Vagina (tissue), 2 donors: Measurements from ENCODE around the gene CSF3R. TPM values are rescaled to one million over a fixed set of nuclear protein-coding genes. Genes with fewer than 3 reads are reported as not detected.

Experiments used
- DNase-seq, 2 donors: peaks; one replicate each; pipeline ENCODE4 v3.0.0-alpha.2; 2017; ENCODE audit errors: extremely low spot score in 2 of 2
- H3K27ac ChIP-seq: fragments of 200-600 bp; sonication (generic); one replicate; pipeline ENCODE4 v1.5.1; 2019
- H3K27me3 ChIP-seq: fragments of 200-600 bp; sonication (generic); one replicate; pipeline ENCODE4 v1.5.1; 2019
- H3K36me3 ChIP-seq, 2 donors: fragments of 200-600 bp; sonication (generic); one replicate each; pipeline ENCODE4 v1.5.1; 2017 to 2019
- H3K4me1 ChIP-seq: fragments of 200-600 bp; sonication (generic); one replicate; pipeline ENCODE4 v1.5.1; 2019
- H3K4me3 ChIP-seq, 2 donors: fragments of 200-600 bp; sonication (generic); 1 replicate in 1 of 2; 2 replicates in 1 of 2; pipeline ENCODE4 v1.5.1; 2016 to 2019
- H3K9me3 ChIP-seq: fragments of 200-600 bp; sonication (generic); one replicate; pipeline ENCODE4 v1.5.1; 2019
- POLR2A ChIP-seq, 2 donors: fragments of 450-650 bp; IDR thresholded peaks; one replicate each; pipeline ENCODE4 v1.6.1; 2017; ENCODE audit warnings: antibody characterized with exemption in 2 of 2, mild to moderate bottlenecking in 2 of 2, moderate library complexity in 2 of 2
- POLR2AphosphoS5 ChIP-seq, 2 donors: sonication (generic); formaldehyde crosslinking; IDR thresholded peaks; one replicate each; pipeline ENCODE4 v1.9.0; 2017; ENCODE audit warnings: antibody characterized with exemption in 2 of 2, mild to moderate bottlenecking in 2 of 2, low read depth in 1 of 2; ENCODE audit not compliant: insufficient read depth in 1 of 2
- intact Hi-C: fragments of 100-400 bp; cut with DNase I; formaldehyde crosslinking; loops from one replicate; pipeline ENCODE4 v1.15.1; 2023
- total RNA-seq: library from RNA; depleted of rRNA; stranded (reverse); fragments of >200 nt; gene quantifications from one replicate; pipeline ENCODE4 v1.2.3, GENCODE V29; 2016
- TF ChIP-seq, protein P1 (sequence below), 3 experiments: fragments of 450-650 bp in 2 of 3; fragments of 200-600 bp in 1 of 3; sonication (generic) in 1 of 3; IDR thresholded peaks; one replicate each; pipeline ENCODE4 v1.5.1; 2017 to 2019; ENCODE audit warnings: antibody characterized with exemption in 3 of 3, mild to moderate bottlenecking in 2 of 3, moderate library complexity in 2 of 3

The CSF3R gene
- total RNA-seq, 1 donor from 2014 or later: 8.8 TPM

DNA sequence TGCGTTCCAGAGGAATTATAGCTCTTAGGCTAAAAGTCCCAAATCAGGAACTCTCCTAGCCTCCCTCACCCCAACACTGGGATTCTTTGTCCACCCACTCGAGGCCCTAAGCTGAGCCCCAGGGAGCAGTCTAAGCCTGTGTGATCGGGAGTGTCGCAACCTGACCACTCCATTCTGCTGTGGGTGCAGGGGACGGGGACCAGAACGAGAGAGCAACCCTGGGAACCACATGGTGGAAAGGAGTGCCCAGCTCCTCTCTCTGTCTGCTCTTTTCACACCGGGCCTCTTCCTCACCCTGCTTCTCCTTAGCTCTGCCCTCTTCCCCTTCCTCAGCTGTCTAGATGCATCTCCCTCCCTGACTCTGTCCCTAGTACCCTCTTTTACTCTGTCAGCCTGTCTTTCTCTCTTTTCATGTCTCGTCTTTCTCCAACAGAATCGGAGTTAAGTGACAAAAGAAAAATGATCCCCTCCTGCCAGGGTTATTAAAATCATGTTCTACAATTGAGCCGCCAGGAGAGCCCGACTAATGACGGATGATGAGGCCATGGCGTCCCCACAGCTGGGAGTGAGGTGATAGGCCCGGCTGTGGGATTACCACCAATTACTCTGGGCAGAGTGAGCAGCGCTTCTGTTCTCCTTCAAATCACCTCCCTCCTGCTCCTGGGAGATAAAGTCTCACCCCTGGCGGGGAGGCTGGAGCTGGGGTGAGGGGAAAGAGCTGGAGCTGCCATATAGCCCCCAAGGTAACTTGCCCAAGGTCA, 34.5 kb upstream of the CSF3R start:
- no peak for DNase-seq
- Histone ChIP-seq H3K27me3 (no peaks in the 10 kb centered on the region), H3K27ac (no peak overlapping the region), H3K4me1 (no peaks in the 10 kb centered on the region), H3K9me3 (no peaks in the 10 kb centered on the region), H3K4me3 (no peak overlapping the region), H3K36me3 (no peaks in the 10 kb centered on the region)
- no peak for TF ChIP-seq POLR2AphosphoS5 (IDR thresholded peaks at IDR 0.05; ENCODE audit: insufficient read depth in 1 of 2, low read depth in 1 of 2)
- TF ChIP-seq, protein P1, sequence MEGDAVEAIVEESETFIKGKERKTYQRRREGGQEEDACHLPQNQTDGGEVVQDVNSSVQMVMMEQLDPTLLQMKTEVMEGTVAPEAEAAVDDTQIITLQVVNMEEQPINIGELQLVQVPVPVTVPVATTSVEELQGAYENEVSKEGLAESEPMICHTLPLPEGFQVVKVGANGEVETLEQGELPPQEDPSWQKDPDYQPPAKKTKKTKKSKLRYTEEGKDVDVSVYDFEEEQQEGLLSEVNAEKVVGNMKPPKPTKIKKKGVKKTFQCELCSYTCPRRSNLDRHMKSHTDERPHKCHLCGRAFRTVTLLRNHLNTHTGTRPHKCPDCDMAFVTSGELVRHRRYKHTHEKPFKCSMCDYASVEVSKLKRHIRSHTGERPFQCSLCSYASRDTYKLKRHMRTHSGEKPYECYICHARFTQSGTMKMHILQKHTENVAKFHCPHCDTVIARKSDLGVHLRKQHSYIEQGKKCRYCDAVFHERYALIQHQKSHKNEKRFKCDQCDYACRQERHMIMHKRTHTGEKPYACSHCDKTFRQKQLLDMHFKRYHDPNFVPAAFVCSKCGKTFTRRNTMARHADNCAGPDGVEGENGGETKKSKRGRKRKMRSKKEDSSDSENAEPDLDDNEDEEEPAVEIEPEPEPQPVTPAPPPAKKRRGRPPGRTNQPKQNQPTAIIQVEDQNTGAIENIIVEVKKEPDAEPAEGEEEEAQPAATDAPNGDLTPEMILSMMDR (IDR thresholded peaks at IDR 0.05): no peak
- no peak for TF ChIP-seq POLR2A (IDR thresholded peaks at IDR 0.05)
- intact Hi-C loops: no loop called here

DNA sequence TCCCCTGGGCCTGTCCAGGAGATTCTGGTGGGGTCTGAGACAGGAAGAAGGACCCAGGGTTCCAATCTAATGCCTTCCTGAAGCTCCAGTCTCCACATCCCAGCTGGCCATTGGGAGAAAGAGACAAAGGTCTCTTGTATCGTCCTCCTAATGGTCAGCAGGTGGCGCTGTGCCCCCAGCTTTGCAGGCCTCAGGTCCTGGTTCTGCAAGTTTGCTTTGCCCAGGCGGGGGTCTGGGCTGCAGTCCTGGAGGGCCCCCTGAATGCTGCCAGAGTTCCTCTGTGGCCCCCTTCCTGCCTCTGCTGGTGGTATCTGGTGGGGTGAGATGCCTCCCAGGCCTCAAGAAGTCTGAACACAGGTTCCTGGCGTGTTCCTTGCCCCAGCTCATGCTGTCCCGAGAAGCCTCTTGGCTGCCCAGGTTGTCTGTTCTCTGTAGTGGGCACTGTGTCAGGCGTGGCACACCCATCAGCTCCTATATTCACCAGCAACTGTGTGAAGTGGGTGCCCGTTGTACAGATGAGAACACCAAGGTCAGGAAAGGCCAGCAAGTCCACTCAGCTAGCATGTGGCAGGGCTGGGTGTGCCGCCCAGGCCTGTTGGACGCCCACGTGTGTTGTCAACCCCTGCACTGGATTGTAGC, 33.8 kb upstream of the CSF3R start:
- TF ChIP-seq, protein P1 (IDR thresholded peaks at IDR 0.05): peak in 1 of 3 experiments; percentile 20
- TF ChIP-seq POLR2AphosphoS5 (IDR thresholded peaks at IDR 0.05; ENCODE audit: insufficient read depth in 1 of 2, low read depth in 1 of 2): no peak
- Histone ChIP-seq H3K4me1 (no peaks in the 10 kb centered on the region), H3K36me3 (no peaks in the 10 kb centered on the region), H3K4me3 (no peak overlapping the region), H3K27ac (no peak overlapping the region), H3K9me3 (no peaks in the 10 kb centered on the region), H3K27me3 (no peaks in the 10 kb centered on the region)
- intact Hi-C loops: no loop called here
- DNase-seq: no peak

DNA sequence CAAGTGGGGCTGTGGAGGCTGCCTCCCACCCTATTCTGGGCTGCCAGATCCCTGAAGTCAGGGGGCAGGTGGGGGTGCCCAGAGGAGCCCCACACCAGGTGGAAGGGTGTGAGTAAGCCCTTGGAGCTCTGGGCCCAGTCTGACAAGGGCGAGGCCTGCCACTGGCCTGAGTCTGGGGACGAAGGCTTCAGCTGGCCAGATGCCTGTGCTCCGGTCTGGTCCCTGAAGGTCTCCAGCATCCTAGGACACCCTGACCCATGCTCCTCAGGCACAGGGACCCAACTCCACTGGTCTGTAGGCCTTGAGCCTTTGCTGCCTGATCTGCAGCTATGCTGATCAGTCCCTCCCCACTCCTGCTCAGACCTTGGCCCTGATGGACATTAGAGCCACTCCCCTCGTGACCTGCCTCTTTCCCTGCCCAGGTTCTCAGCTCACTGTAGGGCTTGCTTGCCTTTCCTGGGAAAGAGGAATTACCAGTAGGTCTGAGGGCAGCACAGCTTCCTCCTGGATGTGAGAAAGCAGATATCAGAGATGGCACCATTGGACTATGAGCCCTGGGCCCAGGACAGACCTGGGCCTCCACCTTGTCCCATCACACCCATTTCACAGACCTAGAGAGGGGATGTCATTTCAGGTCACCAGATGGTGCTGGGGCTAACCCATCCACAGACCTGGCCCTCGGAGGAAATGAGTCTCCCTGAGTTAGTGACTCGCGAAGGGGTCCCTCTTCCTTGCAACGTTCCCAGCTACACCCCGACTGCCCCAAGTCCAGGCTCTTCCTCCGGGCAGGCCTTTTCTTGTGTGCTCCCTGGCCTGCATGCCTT, 32.8 kb upstream of the CSF3R start:
- Histone ChIP-seq H3K4me1 (no peaks in the 10 kb centered on the region), H3K9me3 (no peaks in the 10 kb centered on the region), H3K27me3 (no peaks in the 10 kb centered on the region), H3K36me3 (no peaks in the 10 kb centered on the region), H3K27ac (no peak overlapping the region), H3K4me3 (no peak overlapping the region)
- DNase-seq: no peak
- intact Hi-C loops: no loop called here
- no peak for TF ChIP-seq POLR2AphosphoS5 (IDR thresholded peaks at IDR 0.05; ENCODE audit: insufficient read depth in 1 of 2, low read depth in 1 of 2)
- no peak for TF ChIP-seq POLR2A (IDR thresholded peaks at IDR 0.05)
- TF ChIP-seq, protein P1 (IDR thresholded peaks at IDR 0.05): no peak

DNA sequence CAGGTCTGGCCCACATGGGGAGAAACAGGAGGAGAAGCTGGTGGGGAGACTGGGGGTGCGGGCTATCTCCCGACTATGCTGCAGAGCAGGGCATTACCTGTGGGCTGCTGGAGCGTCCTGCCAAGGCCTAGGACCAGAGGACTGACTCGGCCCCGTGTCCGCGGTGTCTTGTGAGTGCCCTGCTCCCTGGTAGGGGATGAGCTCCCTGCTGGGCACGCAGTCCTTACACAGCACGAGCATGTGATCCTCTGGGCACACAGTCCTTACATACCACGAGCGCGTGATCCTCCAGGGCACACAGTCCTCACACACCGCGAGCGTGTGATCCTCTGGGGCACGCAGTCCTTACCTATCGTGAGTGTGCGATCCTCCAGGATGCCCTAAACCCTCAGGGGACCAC, 31.8 kb upstream of the CSF3R start:
- intact Hi-C loops: no loop called here
- H3K36me3 ChIP-seq: no peaks in the 10 kb centered on the region
- H3K27ac ChIP-seq: no peak overlapping the region
- no peak overlapping the region for H3K4me3 ChIP-seq
- no peak for DNase-seq
- H3K9me3 ChIP-seq: no peaks in the 10 kb centered on the region
- no peak for TF ChIP-seq POLR2A (IDR thresholded peaks at IDR 0.05)
- no peak for TF ChIP-seq POLR2AphosphoS5 (IDR thresholded peaks at IDR 0.05; ENCODE audit: insufficient read depth in 1 of 2, low read depth in 1 of 2)
- TF ChIP-seq, protein P1 (IDR thresholded peaks at IDR 0.05): no peak
- no peaks in the 10 kb centered on the region for H3K4me1 ChIP-seq
- no peaks in the 10 kb centered on the region for H3K27me3 ChIP-seq
